Upper lobe of left lung (tissue), 4 donors: ENCODE results near the gene ANXA2.

ENCODE experiments used
- EP300 ChIP-seq, 4 donors: sonication (generic); formaldehyde crosslinking; IDR thresholded peaks; one replicate each; pipeline ENCODE4 v1.5.1; 2017; ENCODE audit warnings: antibody characterized with exemption in 4 of 4, control low read depth in 2 of 4
- POLR2A ChIP-seq, 4 donors: fragments of 450-650 bp; IDR thresholded peaks; one replicate each; pipeline ENCODE4 v1.5.1; 2016 to 2017; ENCODE audit warnings: antibody characterized with exemption in 4 of 4, mild to moderate bottlenecking in 2 of 4
- POLR2AphosphoS5 ChIP-seq, 2 donors: sonication (generic); formaldehyde crosslinking; IDR thresholded peaks; one replicate each; pipeline ENCODE4 v1.5.1; 2017; ENCODE audit warnings: antibody characterized with exemption in 2 of 2
- TF ChIP-seq, protein P1 (sequence below), 6 experiments: fragments of 450-650 bp in 4 of 6; fragments of 200-600 bp in 2 of 6; sonication (generic) in 2 of 6; IDR thresholded peaks; one replicate each; pipeline ENCODE4 v1.5.1; 2016 to 2019; ENCODE audit warnings: antibody characterized with exemption in 6 of 6

DNA sequence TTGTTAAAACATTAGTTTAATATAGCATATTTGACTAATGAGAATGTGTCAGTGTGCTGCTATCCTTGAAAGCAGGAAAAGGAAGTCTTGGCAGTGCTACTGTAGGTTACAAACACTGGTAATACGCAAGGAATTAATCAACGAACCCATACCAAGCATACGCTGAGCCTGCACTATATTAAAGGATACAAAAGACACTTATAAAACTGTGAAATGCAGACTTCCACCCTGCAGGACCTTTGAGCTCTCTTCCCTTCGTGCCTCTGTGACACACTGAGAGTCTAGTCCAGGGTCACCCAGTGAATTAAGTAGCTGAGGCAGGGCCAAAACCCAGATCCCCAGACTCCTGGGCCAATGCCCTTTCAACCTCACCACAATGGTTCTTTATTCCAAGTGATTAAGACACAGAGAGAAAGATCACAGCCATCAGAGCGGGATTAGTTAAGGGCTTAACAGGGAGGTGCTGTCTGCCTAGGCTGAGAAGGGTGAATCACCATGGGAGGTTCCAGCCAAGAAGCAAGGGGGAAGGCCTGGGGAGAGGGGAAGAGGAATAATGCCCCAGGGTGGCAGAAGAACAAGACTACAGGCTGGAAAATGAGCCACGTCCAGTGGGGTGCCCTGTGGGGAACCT is 6.8 kb downstream of the ANXA2 start:
- TF ChIP-seq POLR2A (IDR thresholded peaks at IDR 0.05) (no peak), POLR2AphosphoS5 (IDR thresholded peaks at IDR 0.05) (no peak), EP300 (IDR thresholded peaks at IDR 0.05) (no peak)
- TF ChIP-seq, protein P1, sequence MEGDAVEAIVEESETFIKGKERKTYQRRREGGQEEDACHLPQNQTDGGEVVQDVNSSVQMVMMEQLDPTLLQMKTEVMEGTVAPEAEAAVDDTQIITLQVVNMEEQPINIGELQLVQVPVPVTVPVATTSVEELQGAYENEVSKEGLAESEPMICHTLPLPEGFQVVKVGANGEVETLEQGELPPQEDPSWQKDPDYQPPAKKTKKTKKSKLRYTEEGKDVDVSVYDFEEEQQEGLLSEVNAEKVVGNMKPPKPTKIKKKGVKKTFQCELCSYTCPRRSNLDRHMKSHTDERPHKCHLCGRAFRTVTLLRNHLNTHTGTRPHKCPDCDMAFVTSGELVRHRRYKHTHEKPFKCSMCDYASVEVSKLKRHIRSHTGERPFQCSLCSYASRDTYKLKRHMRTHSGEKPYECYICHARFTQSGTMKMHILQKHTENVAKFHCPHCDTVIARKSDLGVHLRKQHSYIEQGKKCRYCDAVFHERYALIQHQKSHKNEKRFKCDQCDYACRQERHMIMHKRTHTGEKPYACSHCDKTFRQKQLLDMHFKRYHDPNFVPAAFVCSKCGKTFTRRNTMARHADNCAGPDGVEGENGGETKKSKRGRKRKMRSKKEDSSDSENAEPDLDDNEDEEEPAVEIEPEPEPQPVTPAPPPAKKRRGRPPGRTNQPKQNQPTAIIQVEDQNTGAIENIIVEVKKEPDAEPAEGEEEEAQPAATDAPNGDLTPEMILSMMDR (IDR thresholded peaks at IDR 0.05) = no peak
